Subcutaneous adipose tissue (tissue), 4 donors: ENCODE data around the gene CRIM1. TPM values are rescaled to one million over a fixed set of nuclear protein-coding genes. Genes with fewer than 3 reads are reported as not detected.

Source experiments
- total RNA-seq, 4 donors: library from RNA; depleted of rRNA; stranded (reverse); fragments of >200 nt; gene quantifications; one replicate each; pipeline ENCODE4 v1.1.0, GENCODE V29; 2016
- TF ChIP-seq, protein P1 (sequence below): fragments of 450-650 bp; IDR thresholded peaks from one replicate; pipeline ENCODE4 v1.5.1; 2016; ENCODE audit warnings: low read depth, mild to moderate bottlenecking, control low read depth, antibody characterized with exemption, moderate library complexity

Gene CRIM1
- total RNA-seq, 4 donors from 2014 or later, result 153 to 269 (median 233) TPM

DNA sequence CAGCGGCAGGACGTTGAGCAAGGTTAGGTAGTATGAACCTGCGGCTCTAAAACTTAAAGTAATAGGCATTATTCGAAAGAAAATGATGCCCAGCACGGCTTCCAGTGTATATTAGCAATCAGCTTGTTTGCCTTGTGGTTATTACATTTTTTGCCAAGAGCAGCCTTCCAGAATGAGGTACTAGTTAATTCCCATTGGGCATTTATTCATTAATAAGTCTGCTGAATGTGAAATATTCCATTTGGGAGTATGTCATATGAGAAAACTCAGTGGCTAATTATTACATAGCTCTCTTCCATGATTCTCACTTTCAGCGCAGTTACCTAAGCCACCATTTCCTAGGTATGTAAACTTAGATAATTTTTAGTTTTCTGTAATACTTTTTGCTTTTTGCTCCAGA is 12.9 kb downstream of the CRIM1 start:
- TF ChIP-seq, protein P1, sequence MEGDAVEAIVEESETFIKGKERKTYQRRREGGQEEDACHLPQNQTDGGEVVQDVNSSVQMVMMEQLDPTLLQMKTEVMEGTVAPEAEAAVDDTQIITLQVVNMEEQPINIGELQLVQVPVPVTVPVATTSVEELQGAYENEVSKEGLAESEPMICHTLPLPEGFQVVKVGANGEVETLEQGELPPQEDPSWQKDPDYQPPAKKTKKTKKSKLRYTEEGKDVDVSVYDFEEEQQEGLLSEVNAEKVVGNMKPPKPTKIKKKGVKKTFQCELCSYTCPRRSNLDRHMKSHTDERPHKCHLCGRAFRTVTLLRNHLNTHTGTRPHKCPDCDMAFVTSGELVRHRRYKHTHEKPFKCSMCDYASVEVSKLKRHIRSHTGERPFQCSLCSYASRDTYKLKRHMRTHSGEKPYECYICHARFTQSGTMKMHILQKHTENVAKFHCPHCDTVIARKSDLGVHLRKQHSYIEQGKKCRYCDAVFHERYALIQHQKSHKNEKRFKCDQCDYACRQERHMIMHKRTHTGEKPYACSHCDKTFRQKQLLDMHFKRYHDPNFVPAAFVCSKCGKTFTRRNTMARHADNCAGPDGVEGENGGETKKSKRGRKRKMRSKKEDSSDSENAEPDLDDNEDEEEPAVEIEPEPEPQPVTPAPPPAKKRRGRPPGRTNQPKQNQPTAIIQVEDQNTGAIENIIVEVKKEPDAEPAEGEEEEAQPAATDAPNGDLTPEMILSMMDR, result no peak

GRCh38 chr2:36369163-36369562 is 13.6 kb downstream of the CRIM1 start:
- TF ChIP-seq, protein P1, result no peak

- TF ChIP-seq, protein P1, result no peak
Measured at GRCh38 chr2:36369716-36370115, 14.1 kb downstream of the CRIM1 start.

- TF ChIP-seq, protein P1, result no peak
Measured at GRCh38 chr2:36370281-36370680, 14.7 kb downstream of the CRIM1 start.

DNA sequence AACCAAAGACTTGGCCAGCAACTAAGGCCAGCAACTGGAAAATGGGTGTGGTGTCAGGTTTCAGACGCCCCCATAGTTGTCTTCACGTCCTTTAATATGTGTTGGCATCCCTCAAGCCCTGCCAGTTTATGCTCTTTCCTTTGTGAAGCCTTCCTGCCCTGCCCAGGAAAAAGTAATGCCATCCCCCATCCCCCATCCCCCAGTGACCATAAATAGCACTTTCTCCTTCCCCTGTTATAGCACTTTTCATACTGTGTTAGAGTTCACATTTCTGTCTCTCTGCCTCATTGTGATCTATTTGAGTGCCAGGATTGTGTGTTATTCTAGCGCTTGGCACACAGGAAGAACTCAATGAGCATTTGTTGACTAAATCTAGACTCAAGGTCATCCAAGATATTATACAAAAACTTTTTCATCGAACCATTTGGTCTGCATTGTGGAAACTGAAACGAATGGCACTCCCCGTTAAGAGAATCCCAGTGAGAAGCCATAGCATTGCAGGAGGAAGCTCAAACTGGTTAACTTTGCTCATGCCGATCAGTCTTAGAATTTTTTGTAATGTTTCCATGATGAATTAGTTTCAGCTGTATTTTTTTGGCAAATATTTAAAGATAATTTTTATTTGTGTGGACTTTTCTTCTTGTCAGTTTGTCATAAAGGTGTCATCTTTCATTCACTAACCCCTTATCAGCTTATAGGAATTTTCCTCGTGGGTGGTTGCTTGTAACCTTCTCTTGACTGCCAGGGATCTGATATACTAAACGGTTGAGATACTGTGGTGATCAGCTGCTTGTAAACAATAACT is 15.7 kb downstream of the CRIM1 start:
- TF ChIP-seq, protein P1, result no peak

DNA sequence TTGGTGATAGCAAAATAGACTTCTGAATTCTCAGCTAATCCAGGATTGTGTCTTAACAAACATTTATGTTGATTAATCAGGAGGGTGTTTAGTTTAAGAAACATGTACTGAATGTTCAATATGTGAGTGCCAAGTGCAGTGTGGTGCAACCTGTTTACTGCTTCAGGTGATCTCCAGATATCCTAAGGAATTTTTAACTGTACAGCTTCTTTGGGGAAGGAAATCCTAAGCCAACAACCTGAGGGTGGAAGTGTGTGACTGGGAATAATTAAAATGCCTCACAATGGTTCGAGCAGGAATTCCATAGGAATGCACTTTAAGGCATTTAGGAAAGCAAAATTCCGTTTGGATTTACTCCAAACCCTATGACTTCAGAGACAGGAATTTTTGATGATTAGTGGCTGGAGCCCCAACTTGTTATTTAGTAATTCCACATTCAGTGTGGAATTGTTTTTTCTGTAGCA is 16.4 kb downstream of the CRIM1 start:
- TF ChIP-seq, protein P1, result no peak

DNA sequence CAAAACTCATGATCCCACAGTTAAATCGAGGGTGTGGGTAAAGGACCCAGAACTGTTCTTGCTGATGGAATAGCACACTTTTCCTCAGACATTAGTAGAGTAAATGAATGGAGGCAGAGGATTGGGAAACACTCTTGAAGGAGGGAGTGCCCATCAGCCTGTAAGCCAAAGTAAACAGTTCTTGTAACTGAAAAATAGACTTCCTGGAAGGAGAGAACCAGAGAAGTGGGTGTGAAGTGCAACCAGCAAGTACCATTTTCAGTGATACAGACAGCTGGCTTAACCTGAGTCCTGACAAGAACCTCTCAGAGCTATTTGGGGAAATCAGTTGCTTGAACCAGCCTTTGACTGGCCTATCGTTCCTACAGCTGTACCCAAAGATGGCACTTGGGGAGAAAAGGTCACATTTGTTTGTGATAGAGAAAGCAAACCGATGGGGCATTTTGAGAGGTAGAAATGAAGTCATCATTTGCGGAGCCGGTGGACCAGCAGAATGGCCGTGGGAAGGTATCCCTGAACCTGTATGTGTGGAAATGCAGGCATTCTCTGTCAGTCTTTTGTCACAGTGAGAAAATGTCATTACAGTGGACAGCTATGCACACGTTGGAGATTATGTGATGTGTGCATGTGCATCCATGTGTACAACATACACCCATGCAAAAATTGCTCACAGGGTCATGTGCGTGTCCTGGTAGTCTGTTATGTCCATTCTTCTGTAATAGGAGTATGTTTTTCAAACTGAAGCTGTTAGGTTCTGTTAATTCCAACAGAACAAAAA is 17.8 kb downstream of the CRIM1 start:
- TF ChIP-seq, protein P1, result no peak
